ENCODE measurements around the gene DACH1.

DACH1 gene

DNA sequence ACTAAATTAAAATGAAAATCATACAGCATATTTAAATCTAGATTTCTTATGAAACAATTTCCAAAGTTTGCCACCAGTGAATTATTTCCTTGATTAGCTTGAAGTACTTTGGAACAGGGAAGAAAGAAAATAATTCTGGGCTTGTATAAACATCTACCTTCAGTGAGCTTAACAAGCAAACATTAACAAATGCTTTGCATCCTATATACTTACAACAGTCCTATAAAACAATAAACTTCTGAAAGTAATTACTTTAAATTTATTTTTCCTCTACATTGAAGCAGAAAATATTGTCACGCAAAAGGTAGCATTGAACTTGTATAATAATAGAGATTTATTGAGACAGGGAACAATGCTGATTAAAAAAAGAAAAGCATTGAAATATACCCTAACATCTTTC lies 164.8 kb downstream of the DACH1 start:
- no peak for DNase-seq (ENCODE audit: low read depth)

DNA sequence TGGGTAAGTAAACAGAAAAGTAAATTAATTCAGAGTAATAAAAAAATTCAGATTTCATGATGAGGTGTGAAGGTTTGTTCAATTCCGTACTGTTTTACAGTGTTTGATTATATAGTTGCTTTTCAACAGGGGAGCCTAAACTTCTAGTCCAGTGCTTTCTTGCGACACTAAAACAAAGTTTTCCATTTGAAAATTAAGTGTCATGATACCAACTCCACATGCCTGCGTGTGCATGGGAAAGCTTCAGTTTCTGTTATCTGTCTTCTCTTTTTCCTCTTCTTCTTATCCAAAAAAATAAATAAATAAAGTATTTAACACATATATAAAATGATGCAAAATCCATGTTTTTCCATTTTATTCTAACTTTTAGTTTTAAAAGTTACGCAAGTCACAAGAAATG lies 165.3 kb downstream of the DACH1 start:
- DNase-seq (ENCODE audit: low read depth) = no peak

DNA sequence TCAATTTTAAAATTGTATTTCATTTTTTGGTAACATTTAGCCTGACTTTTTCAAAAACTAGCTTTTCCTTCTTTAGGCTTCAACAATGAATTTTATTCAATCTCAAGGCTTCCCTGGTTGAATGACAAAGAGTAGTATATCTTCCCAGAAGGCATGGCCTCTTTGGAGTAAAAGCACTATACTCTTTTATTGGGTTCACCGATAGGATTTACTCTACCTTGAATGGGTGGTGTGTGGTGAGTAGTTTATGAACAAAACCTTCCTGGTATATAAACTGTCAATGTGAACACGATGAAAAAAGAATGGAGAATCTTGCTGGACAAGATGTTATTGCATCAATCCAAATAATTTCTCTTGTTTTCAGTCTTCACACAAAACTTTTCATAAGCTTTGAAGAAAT lies 167.7 kb downstream of the DACH1 start:
- DNase-seq (ENCODE audit: low read depth) = no peak

DNA sequence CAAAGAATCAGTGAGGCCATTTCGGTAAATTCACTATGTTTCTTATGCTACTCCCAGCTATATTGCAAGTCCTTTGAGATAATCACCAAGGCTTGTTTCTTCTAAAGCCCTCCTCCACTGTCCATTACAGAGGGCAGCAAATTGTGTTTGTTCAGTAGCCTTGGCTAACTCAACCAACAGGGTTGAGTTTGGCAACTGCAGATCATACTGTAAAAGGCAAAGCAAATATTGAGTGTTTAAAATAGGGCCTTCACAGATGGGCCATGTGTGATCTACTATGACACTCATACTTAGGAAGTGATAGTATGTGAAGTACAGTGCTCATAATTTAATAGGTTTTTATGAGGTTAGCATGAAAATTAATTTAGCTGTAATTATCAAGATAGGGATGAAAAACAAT lies 171.3 kb downstream of the DACH1 start:
- no peak for DNase-seq (ENCODE audit: low read depth)

DNA sequence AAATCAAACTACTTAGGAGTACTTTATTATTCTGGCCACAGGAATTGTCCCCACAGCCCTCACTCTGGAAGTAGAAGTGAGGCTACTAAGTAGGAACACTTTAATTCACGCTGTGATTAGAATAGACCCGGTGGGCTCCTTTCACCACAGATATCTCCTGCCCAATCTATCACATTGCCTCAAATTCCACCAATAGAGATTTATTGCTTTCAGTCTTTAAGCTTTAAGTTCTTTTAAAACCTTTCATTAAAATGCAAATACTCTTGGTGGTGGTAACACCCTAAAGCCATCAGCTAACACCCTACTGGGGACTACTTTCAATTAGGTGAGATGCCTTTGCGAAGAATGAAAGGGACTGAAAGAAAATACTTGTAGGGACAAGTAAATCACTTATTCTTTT lies 181.9 kb downstream of the DACH1 start:
- DNase-seq (ENCODE audit: low read depth) = no peak

DNA sequence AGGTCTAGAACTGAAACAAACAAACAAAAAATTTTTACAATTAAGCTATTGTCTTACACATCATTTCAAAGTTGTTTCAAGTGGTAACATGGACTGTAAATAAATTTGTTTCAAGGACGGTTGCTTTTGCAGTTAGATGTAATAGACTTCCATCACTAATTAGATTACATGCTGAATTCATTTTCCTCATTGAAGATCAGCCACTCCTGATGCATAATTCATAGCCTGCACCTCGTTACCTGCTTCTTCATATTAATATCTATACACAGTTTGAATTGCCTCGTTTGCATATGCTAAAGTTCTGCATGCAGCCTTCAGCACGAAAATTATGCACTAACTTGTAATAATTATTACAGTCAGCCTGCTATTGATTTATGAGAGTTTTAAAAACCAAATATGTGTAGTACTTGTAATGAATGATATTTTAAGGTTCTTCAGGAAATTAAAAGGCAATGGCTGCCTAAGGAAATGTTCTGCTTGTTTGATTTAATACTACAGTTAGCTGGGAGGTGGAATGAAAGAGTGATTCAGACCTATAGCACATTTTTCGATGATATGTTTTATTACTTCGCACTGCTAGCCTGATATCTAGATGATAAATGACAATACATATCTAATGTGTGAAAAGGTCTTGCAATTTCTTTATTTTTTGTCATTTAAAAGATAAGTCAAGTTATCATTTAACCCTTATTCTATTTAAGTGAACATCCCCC lies 184.9 kb downstream of the DACH1 start:
- DNase-seq (ENCODE audit: low read depth) = no peak

DNA sequence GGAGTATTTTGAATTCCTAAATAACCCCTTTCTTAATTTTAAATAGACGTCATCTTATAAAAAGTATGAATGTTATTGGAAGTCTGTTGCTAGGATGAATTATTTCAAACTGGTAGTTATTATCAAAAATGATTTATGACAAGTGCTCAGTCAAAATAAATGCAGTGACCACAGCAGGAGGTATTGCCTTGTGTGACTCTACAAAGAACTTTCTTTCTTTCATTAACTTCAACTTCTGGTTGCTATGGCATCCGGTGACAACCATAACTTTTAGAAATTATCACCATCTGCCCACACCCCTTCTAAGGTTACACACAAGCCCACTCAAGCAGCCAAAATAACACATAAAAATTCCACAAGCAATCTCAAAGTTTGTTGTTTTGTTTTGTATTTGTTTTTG lies 189.9 kb downstream of the DACH1 start:
- no peak for DNase-seq (ENCODE audit: low read depth)

DNA sequence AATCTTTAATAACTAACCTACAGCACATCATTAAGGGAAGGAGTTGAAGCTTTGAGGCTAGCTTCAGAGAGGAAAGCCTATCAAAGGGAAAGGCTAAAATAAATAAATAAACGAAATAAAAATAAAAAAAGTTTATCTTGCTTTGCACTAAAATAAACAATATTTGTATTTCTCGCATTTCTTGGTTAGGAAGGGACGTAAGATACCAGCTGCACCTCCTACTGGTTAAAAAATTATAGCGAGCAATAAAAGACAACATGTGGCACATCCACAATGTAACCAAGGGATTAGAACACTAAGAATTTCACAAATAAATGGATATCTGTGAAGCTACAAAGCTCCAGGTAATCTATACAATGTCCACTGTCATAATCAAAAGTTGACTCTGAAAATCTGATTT lies 194.5 kb downstream of the DACH1 start:
- DNase-seq (ENCODE audit: low read depth) = no peak

DNA sequence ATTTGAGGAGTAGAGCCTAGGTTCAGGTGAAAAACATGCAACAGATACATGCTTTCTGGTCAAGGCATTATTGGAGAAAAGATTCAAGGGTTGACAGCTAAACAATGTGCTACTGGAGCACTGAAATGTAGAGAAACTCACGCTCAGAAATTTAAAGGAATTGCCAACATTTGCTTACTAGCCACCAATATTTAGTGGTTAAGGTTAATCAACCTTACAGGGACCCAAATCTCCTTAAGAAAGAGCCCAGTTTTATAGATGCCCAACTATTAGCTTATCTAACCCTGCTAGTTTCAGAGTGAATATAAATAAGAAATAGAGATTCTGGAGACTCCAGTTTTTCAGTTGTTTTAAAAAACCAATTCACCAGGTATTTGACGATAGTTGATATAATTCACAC lies 203.6 kb downstream of the DACH1 start:
- no peak for DNase-seq (ENCODE audit: low read depth)

DNA sequence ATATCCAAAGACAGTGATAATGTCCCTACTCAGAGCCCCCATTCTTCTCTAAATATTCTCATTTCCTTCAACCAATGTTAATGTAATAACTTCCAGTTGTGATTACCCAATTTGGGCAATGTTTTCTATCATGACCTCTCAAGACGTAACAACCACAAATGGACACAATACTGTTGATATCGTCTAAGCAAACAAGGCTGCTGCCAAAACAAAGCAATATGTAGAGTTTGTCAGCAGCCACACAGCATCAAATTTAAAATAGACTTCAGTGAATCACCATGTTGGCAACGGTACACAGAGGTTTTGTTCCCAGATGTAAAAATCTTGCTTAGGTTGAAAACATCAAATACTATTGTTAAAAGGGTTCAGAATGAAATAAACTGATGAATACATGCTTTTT lies 205.1 kb downstream of the DACH1 start:
- DNase-seq (ENCODE audit: low read depth) = no peak

DNA sequence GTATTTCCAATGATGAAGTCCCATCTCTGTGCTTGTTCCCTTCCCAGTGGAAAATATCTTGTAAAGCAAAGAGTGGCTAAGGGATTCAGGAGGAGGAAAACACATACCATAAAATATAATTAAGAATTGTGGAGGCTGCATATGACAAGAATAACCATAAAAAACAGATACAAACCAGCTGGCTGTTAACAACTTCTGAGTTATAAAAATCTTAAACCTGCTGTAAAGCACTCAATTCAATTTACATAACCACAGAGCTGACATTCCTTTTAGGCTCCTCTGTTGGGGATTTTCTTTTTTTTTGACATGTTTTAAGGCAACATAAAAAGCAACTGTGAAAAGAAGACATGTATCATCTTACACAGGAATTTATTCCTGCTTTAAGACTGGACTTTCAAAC lies 207.6 kb downstream of the DACH1 start:
- DNase-seq (ENCODE audit: low read depth) = no peak

DNA sequence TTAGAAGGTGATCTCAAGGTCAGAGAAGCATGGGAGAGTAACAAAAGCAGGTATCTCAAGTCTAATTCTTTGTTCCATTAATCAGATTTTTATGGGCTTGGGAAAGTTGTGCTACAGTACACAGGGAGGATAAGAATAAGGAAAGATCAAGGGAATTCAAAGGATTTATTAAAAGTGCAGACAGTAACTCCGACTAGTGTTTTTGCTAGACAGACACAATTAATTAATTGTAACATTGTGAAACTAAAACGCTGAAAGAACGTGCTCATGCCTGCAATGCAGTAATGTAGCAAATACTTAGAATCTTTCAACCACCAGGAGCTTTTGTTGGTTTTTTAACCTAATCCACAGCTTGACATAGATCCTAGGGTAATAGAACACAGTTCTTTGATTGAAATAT lies 221.5 kb downstream of the DACH1 start:
- DNase-seq (ENCODE audit: low read depth) = no peak

DNA sequence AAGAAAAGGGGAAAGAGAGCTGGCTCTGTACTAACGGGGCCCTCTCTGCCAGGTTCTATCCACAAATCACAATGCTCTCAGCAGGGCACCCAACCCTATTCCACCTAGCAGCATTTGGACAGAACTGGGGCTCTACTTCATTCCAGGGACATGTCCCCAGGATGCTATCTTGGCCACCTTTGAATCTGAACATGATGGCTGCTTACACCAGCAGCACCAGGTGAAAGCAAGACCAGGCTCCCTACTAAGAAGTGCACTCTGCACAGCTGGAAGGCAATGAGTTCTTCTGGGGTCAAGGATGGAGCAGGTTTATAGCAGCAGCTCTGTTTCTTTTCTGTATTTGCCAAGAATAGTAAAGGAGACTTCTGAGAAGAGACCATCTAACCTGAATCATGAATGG lies 222.4 kb downstream of the DACH1 start:
- DNase-seq (ENCODE audit: low read depth) = no peak

DNA sequence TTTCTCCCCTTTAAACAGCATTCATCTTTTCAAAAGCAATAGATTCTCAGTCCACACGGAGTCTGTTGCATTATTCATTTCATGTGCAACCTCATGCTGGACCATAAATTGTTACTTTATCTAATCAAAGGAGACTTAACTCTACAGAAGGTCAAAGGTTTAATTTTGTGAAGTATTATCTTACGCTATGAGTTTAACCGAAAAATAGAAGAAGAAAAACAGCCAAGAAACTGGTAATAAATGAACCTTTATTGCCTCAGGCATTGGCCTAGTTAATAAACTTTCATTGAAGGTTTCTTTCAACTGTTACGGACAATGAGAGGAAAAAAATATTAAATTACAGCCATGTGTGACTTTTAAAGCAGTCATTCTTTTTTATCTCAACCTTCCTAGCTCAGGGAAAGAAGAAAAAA lies 223.6 kb downstream of the DACH1 start:
- DNase-seq (ENCODE audit: low read depth) = no peak

DNA sequence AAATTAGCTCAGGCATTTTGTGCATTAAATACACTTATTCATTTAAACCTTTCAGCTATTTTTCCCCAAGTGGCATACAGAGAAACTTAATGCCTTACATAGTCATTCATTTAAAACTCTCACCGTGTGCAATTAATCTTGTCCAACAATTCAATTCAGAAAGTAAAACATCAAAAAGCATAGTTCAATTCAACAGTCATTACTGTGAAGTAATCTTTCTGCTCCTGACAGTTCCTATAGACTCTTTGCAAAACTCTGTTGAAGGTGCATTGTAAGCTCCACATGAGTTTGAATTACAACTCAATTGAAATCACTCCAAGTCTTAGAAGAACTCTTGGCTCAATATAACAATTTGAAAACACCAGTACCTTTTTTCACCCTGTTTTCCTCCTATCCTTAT lies 228.3 kb downstream of the DACH1 start:
- DNase-seq (ENCODE audit: low read depth) = no peak

DNA sequence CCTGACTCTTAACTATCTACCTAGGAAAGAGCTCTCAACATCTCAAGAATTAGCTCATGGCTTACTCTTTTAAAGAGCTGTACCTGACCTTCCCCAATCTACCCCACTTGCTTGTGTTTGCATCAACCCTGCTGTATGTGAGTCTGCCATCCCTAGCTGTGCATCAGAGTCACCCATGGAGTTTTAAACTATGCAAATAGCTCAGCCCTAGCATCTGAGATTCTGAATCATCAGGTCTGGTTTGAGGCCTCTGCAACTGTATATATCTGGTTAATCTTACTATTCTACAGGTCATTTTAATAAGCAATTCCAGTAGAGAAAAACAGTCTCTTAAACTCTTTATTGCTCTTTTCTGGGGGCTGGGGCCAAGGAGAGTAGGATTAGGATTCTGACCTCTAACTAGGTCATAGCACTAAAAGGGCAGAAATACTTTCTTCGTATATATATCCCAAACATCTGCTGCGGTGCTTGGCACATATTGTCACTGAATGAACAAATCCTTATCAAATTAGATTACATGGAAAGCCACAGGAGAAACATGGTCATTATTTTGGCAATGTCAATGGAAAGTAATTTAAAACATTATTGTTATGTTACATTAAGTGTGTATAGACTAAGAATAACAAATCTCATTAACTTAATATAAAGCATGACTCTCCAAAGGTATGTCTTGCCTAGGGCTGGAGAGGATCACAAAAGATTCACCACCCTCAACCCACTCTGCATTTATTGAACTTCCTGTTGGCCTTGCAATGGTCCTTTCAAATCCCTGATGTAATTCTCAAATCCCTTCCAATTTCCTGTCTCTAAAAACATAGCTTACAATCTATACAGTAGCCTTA lies 232.2 kb downstream of the DACH1 start:
- DNase-seq (ENCODE audit: low read depth) = no peak

DNA sequence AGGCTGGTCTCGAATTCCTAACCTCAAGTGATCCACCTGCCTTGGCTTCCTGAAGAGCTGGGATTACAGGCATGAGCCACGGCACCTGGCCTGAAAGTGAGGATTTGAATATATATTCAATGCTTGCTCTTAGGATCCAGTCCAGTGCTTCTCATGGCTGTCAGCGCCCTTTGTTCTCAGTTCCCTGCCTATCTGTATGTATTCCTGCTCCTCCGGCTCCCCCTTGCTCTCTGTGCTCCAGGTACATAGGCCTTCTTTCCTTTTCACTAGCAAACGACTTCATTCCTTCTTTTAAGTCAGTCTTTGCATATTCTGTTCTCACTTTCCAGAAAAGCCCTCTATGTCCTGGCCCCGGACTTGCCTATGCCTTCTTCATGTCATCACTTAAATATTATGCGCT lies 232.8 kb downstream of the DACH1 start:
- DNase-seq (ENCODE audit: low read depth) = no peak

DNA sequence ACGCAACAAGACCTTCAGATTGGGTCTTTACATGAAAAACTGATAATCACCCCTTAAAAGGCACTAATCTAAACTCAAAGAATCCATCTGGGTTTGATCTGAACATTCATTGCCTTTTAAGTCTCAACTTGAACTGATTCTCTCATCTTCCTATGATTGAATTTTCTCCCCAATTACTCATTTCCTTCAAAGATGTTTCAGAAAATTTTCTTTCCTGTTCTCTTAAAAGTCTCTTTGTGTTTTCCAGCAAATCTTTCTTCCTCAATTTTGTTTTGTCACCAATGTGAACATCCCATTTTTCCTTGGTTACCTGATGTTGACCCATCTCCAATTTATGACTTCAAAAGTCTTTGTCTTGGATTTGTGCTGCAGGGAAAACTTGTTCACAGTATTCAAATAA lies 234.3 kb downstream of the DACH1 start:
- no peak for DNase-seq (ENCODE audit: low read depth)

DNA sequence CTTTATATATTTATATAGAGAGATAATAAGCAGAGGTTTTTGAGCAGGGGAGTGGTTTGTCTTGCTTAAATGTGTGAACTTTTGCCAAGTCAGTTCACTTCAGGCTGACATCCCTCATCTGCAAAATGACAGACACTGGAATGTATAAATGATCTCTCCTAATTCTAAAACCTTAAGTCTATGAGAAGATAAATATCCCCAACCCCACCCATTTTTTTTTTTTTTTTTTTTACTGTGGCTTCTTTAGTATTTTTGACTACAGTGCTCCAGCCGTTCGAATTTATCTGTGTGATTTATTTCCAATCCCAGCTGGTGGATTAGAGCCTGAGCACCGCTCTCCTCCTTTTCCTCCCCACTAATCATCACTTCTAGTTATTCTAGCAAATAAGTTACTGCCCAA lies 234.8 kb downstream of the DACH1 start:
- no peak for DNase-seq (ENCODE audit: low read depth)

DNA sequence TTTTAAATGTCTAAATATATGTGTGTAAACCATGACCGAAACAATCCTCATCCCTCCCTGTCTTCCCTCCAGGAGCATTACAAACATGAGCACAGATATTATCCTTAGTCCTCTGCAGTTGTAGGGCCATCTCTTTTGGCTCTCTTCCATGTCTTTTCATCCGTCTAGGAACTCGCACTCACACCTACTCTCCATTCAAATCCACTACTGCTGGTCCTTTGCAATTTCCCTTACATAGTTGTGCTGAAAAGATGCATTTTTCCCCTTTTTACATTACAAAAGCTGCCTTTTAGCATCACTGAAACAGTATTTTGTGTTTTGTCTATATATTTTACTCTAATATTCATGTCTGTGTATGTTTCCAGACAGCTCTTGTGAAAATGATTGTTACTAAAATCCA lies 237.8 kb downstream of the DACH1 start:
- no peak for DNase-seq (ENCODE audit: low read depth)

DNA sequence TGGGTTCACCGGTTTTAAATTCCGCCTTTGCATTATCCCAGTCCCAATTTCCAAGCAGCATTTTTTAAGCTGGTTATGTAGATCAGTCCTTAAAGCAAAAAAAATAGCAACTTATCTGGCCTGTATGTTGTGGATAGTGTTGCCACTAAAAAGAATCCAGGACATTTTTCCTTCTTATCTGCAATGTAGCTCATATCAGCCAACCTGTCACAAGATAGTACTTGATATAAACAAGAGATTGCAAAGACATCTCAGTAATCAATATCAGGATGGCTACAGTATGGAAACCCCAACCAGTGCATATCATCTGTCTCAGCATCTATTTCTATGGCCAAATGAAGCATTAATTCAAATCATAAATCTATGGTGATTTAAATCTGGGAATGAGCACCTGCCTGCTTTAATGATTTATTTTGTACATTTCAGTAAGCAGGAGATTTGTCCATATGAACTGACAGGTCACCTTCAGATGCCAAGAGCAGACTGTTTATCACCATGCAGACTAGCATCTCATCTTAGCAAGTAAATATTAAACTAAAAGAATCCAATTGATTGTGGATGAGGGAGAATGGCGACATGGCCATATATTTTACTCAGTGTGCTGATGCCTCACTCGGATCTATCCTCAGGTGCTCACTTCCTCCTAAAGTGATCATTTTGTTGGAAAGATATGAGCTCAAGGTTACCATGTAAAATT lies 240.4 kb downstream of the DACH1 start:
- DNase-seq (ENCODE audit: low read depth) = no peak

DNA sequence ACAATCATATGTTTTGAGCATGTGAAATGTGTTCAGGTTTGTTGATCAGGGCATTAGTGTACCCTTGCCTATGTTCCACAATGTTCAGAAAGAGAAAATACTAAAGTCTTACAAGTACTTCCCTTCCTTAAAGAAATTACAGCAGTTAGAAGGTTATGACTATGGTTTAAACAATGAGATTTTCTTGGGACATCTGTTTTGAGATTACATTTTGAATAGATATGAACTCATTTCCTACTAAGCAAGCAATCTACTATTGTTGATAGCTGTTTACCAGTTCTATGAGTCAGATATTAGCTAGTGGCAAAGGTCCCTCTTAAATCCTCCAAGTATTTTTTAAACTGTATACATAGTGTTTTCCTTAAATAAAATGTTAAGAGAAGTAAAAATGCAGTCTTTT lies 241.3 kb downstream of the DACH1 start:
- no peak for DNase-seq (ENCODE audit: low read depth)

All from activated T-cell treated with anti-CD3 and anti-CD28 coated beads for 1 hour (primary cell).